Measurements from ENCODE around the gene GLDC.

GLDC gene

GRCh38 chr9:6501526-6502210 lies 143.9 kb downstream of the GLDC start:
- no peak for TF ChIP-seq CTCF (IDR thresholded peaks at IDR 0.05; ENCODE audit: insufficient read depth, low read depth, low read length, missing control alignments)
- no peak overlapping the region for H3K4me3 ChIP-seq (ENCODE audit: low read depth, low read length)
- no peak for DNase-seq (ENCODE audit: low read depth)

GRCh38 chr9:6498982-6499381 lies 146.5 kb downstream of the GLDC start:
- no peak overlapping the region for H3K4me3 ChIP-seq (ENCODE audit: low read depth, low read length)
- no peak for TF ChIP-seq CTCF (IDR thresholded peaks at IDR 0.05; ENCODE audit: insufficient read depth, low read depth, low read length, missing control alignments)
- no peak for DNase-seq (ENCODE audit: low read depth)

- no peak for TF ChIP-seq CTCF (IDR thresholded peaks at IDR 0.05; ENCODE audit: insufficient read depth, low read depth, low read length, missing control alignments)
- no peak overlapping the region for H3K4me3 ChIP-seq (ENCODE audit: low read depth, low read length)
- no peak for DNase-seq (ENCODE audit: low read depth)
Observed at GRCh38 chr9:6495466-6495865, 150.1 kb downstream of the GLDC start.

GRCh38 chr9:6490863-6491262 lies 154.7 kb downstream of the GLDC start:
- TF ChIP-seq CTCF (IDR thresholded peaks at IDR 0.05; ENCODE audit: insufficient read depth, low read depth, low read length, missing control alignments): no peak
- H3K4me3 ChIP-seq (ENCODE audit: low read depth, low read length): no peak overlapping the region
- DNase-seq (ENCODE audit: low read depth): no peak

- DNase-seq (ENCODE audit: low read depth): no peak
- H3K4me3 ChIP-seq (ENCODE audit: low read depth, low read length): no peak overlapping the region
- no peak for TF ChIP-seq CTCF (IDR thresholded peaks at IDR 0.05; ENCODE audit: insufficient read depth, low read depth, low read length, missing control alignments)
Observed at GRCh38 chr9:6489099-6489498, 156.4 kb downstream of the GLDC start.

- no peak overlapping the region for H3K4me3 ChIP-seq (ENCODE audit: low read depth, low read length)
- no peak for DNase-seq (ENCODE audit: low read depth)
- TF ChIP-seq CTCF (IDR thresholded peaks at IDR 0.05; ENCODE audit: insufficient read depth, low read depth, low read length, missing control alignments): no peak
Observed at GRCh38 chr9:6488395-6488794, 157.1 kb downstream of the GLDC start.

- no peak for DNase-seq (ENCODE audit: low read depth)
- H3K4me3 ChIP-seq (ENCODE audit: low read depth, low read length): no peak overlapping the region
- TF ChIP-seq CTCF (IDR thresholded peaks at IDR 0.05; ENCODE audit: insufficient read depth, low read depth, low read length, missing control alignments): no peak
Observed at GRCh38 chr9:6484210-6484609, 161.3 kb downstream of the GLDC start.
